ENCODE results near the gene NARF.

DNA sequence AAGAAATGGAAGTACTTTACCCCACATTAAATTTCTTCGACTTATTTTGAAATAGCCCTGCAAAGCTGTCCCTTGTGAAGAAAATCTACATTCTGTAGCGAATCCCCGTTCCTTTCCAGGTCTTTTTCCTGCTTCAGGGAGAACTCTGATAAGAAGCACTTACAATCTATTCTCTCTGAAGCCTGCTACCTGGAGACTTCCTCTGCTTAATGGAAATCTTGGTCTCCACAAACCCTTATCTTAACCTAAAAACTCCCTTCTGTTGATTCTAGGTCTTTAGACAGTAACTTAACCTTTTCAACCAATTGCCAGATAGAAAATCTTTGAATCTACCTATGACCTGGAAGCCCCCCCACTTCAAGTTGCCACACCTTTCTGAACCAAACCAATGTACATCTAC, 6.4 kb upstream of the NARF start:
- TF ChIP-seq EZH2 (IDR thresholded peaks at IDR 0.05; ENCODE audit: borderline replicate concordance, insufficient read depth, low read depth, low read length, poor library complexity, severe bottlenecking) = no peak
- TF ChIP-seq, protein P1, sequence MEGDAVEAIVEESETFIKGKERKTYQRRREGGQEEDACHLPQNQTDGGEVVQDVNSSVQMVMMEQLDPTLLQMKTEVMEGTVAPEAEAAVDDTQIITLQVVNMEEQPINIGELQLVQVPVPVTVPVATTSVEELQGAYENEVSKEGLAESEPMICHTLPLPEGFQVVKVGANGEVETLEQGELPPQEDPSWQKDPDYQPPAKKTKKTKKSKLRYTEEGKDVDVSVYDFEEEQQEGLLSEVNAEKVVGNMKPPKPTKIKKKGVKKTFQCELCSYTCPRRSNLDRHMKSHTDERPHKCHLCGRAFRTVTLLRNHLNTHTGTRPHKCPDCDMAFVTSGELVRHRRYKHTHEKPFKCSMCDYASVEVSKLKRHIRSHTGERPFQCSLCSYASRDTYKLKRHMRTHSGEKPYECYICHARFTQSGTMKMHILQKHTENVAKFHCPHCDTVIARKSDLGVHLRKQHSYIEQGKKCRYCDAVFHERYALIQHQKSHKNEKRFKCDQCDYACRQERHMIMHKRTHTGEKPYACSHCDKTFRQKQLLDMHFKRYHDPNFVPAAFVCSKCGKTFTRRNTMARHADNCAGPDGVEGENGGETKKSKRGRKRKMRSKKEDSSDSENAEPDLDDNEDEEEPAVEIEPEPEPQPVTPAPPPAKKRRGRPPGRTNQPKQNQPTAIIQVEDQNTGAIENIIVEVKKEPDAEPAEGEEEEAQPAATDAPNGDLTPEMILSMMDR (IDR thresholded peaks at IDR 0.05) = no peak
